Sigmoid colon (tissue), 7 donors: ENCODE results near the gene MIAT. TPM values are rescaled to one million over a fixed set of nuclear protein-coding genes. Genes with fewer than 3 reads are reported as not detected.

Source experiments
- DNase-seq: peaks from one replicate; pipeline ENCODE4 v3.0.0-alpha.2; 2019
- H3K27ac ChIP-seq, 4 donors: fragments of 200-600 bp; sonication (generic); one replicate each; pipeline ENCODE4 v1.5.1; 2016 to 2019; ENCODE audit warnings: mild to moderate bottlenecking in 1 of 4
- H3K27me3 ChIP-seq, 3 donors: fragments of 200-600 bp; sonication (generic); one replicate each; pipeline ENCODE4 v1.5.1; 2019; ENCODE audit warnings: mild to moderate bottlenecking in 1 of 3
- H3K36me3 ChIP-seq, 4 donors: fragments of 200-600 bp; sonication (generic); one replicate each; pipeline ENCODE4 v1.5.1; 2016 to 2019
- H3K4me1 ChIP-seq, 4 donors: fragments of 200-600 bp; sonication (generic); one replicate each; pipeline ENCODE4 v1.5.1; 2017 to 2019
- H3K4me3 ChIP-seq, 4 donors: fragments of 200-600 bp; sonication (generic); one replicate each; pipeline ENCODE4 v1.5.1; 2017 to 2019; ENCODE audit warnings: mild to moderate bottlenecking in 2 of 4, moderate library complexity in 1 of 4
- H3K9me3 ChIP-seq, 4 donors: fragments of 200-600 bp in 3 of 4; sonication (generic) in 3 of 4; one replicate each; pipeline versions ENCODE4 v1.5.1 to v1.6.1; 2013 to 2019
- EP300 ChIP-seq, 4 donors: sonication (generic); formaldehyde crosslinking; IDR thresholded peaks; one replicate each; pipeline ENCODE4 v1.6.1; 2017; ENCODE audit warnings: antibody characterized with exemption in 4 of 4
- POLR2A ChIP-seq, 2 donors: fragments of 450-650 bp; IDR thresholded peaks; one replicate each; pipeline ENCODE4 v1.6.1; 2016; ENCODE audit warnings: antibody characterized with exemption in 2 of 2, mild to moderate bottlenecking in 2 of 2, moderate library complexity in 2 of 2
- POLR2AphosphoS5 ChIP-seq, 4 donors: sonication (generic); formaldehyde crosslinking; IDR thresholded peaks; one replicate each; pipeline ENCODE4 v1.6.1; 2017; ENCODE audit warnings: antibody characterized with exemption in 4 of 4
- WGBS, 2 donors: extraction: QIAGEN DNeasy Blood & Tissue Kit; methylation state at CpG; one replicate each; pipeline ENCODE4 v1.1.7; 2013; 5-methylcytosine and 5-hydroxymethylcytosine counted together
- intact Hi-C: fragments of 100-400 bp; cut with DNase I; formaldehyde crosslinking; loops from one replicate; pipeline ENCODE4 v1.15.1; 2023
- polyA plus RNA-seq, 3 donors: library from polyadenylated mRNA; stranded (reverse); fragments of 200-250 nt; gene quantifications; one replicate each; pipeline ENCODE4 v1.2.3, GENCODE V29; 2013
- small RNA-seq, 3 donors: library from RNA; depleted of rRNA; stranded (forward); fragments of <200 nt; gene quantifications; one replicate each; pipeline ENCODE3, GENCODE V24; 2016
- total RNA-seq, 4 donors: library from RNA; depleted of rRNA; stranded (reverse); fragments of >200 nt; gene quantifications; one replicate each; pipeline ENCODE4 v1.1.0, GENCODE V29; 2016
- TF ChIP-seq, protein P1 (sequence below), 4 experiments: fragments of 450-650 bp in 3 of 4; fragments of 200-600 bp in 1 of 4; IDR thresholded peaks; one replicate each; pipeline ENCODE4 v1.5.1; 2016 to 2019; ENCODE audit warnings: antibody characterized with exemption in 4 of 4, mild to moderate bottlenecking in 3 of 4, moderate library complexity in 2 of 4
- donor health status: healthy with polysubstance abuse.
- donor health status: Bipolar disorder and iron deficiency.
- donor health status: healthy.

The MIAT gene
- total and polyA plus RNA-seq, 7 donors: under 0.01 to 3.4 (median 1.3) TPM; not detected in 1

DNA sequence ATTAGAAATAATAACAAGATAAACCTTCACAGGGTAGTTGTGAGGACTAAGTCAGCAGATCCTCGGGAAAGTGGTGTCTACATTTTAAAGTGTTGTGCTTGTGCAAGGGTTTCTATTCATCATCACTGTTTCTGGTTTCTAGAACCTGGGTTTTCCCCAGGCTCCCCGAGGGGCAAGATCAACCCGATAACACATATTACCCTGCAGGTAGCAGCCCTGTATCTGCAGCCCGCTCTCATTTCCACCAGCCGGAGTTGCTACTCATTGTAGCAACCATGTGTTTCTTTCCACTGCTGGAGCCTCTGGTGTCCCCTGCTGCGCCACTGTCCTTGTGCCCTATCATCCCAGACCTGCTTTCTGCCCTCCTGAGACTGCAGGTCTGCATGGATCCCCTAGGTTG is 67.0 kb downstream of the MIAT start:
- Histone ChIP-seq H3K27ac (no peak overlapping the region), H3K4me1 (no peaks in the 10 kb centered on the region), H3K36me3 (peaks cover 0 to 45% (median 0%) of the 10 kb centered on the region in 4 donors), H3K9me3 (no peaks in the 10 kb centered on the region), H3K27me3 (no peaks in the 10 kb centered on the region), H3K4me3 (no peak overlapping the region)
- TF ChIP-seq POLR2A (IDR thresholded peaks at IDR 0.05) (no peak), EP300 (IDR thresholded peaks at IDR 0.05) (no peak), POLR2AphosphoS5 (IDR thresholded peaks at IDR 0.05) (no peak)
- TF ChIP-seq, protein P1, sequence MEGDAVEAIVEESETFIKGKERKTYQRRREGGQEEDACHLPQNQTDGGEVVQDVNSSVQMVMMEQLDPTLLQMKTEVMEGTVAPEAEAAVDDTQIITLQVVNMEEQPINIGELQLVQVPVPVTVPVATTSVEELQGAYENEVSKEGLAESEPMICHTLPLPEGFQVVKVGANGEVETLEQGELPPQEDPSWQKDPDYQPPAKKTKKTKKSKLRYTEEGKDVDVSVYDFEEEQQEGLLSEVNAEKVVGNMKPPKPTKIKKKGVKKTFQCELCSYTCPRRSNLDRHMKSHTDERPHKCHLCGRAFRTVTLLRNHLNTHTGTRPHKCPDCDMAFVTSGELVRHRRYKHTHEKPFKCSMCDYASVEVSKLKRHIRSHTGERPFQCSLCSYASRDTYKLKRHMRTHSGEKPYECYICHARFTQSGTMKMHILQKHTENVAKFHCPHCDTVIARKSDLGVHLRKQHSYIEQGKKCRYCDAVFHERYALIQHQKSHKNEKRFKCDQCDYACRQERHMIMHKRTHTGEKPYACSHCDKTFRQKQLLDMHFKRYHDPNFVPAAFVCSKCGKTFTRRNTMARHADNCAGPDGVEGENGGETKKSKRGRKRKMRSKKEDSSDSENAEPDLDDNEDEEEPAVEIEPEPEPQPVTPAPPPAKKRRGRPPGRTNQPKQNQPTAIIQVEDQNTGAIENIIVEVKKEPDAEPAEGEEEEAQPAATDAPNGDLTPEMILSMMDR (IDR thresholded peaks at IDR 0.05): no peak
- no peak for DNase-seq
- intact Hi-C loops: no loop called here
- 91 to 95% methylated on average over 6 of the region's 6 CpGs for WGBS, 2 donors

DNA sequence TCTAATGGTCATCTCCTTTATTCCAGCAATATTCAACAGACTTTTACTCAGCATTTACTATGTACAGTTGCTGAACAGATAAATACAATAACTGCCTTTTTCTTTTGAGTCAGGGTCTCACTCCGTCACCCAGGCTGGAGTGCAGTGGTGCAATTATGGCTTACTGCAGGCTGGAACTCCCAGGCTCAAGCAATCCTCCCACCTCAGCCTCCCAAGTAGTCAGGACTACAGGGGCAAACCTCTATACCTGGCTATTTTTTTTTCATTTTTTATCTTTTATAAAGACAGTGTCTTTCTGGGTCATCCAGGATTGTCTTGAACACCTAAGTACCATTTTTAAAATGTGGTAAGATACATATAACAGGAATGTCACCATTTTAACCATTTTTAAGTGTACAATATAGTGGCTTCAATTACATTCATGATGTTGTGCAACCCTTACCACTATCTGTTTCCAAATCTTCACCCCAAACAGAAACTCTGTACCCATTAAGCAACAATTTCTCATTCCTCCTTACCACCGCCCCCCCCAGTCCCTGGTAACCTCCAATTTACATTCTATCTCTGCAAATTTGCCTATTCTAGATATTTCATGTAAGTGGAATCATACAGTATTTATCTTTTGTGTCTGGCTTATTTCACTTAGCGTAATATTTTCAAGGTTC is 67.8 kb downstream of the MIAT start:
- intact Hi-C loops: no loop called here
- H3K36me3 ChIP-seq: peaks cover 0 to 45% (median 0%) of the 10 kb centered on the region in 4 donors
- no peaks in the 10 kb centered on the region for H3K27me3 ChIP-seq
- H3K4me3 ChIP-seq: no peak overlapping the region
- no peak overlapping the region for H3K27ac ChIP-seq
- DNase-seq: no peak
- H3K4me1 ChIP-seq: no peaks in the 10 kb centered on the region
- WGBS, 2 donors: 94% methylated on average over 3 of the region's 3 CpGs
- TF ChIP-seq EP300 (IDR thresholded peaks at IDR 0.05) (no peak), POLR2AphosphoS5 (IDR thresholded peaks at IDR 0.05) (no peak), POLR2A (IDR thresholded peaks at IDR 0.05) (no peak)
- TF ChIP-seq, protein P1 (IDR thresholded peaks at IDR 0.05): no peak
- H3K9me3 ChIP-seq: no peaks in the 10 kb centered on the region

Small RNA genes lying within 50 kb of the gene (small RNA-seq; reads per million reads assigned to genes)
- 0 reads per million in 3 donors for gene RF01874

Other genes starting within 250 kb of the MIAT start
- gene ASPHD2, start 228.3 kb upstream of the MIAT start, total RNA-seq: 1 to 10 TPM in 3 of 4 donors, under 1 TPM in 1; 0.83 to 1.6 (median 1.3) TPM
- gene ASPHD2, start 228.3 kb upstream of the MIAT start, polyA plus RNA-seq: 1 to 10 TPM; 1.2 to 3.4 (median 1.8) TPM
- 10 to 100 TPM; 16.0 to 48.7 (median 20.5) TPM for gene HPS4, start 173.8 kb upstream of the MIAT start, total RNA-seq
- 10 to 100 TPM in 1 of 3 donors, 1 to 10 TPM in 2; 4.8 to 19.0 (median 9.0) TPM for gene HPS4, start 173.8 kb upstream of the MIAT start, polyA plus RNA-seq
- 10 to 100 TPM in 3 of 4 donors, 1 to 10 TPM in 1; 10.0 to 17.4 (median 11.3) TPM for gene SRRD, start 173.7 kb upstream of the MIAT start, total RNA-seq
- gene SRRD, start 173.7 kb upstream of the MIAT start, polyA plus RNA-seq: 10 to 100 TPM in 1 of 3 donors, 1 to 10 TPM in 2; 4.4 to 10.0 (median 4.8) TPM
- 10 to 100 TPM; 14.0 to 19.1 (median 15.8) TPM for gene TFIP11, start 145.1 kb upstream of the MIAT start, total RNA-seq
- gene TFIP11, start 145.1 kb upstream of the MIAT start, polyA plus RNA-seq: 10 to 100 TPM in 2 of 3 donors, 1 to 10 TPM in 1; 8.4 to 18.2 (median 10.2) TPM
- 10 to 100 TPM; 15.9 to 24.3 (median 17.2) TPM for gene TPST2, start 67.5 kb upstream of the MIAT start, total RNA-seq
- 10 to 100 TPM in 1 of 3 donors, 1 to 10 TPM in 2; 5.1 to 13.8 (median 5.4) TPM for gene TPST2, start 67.5 kb upstream of the MIAT start, polyA plus RNA-seq
- 1 to 10 TPM in 1 of 4 donors, under 1 TPM in 1, not detected in 2; 0.82 to 1.8 TPM for gene CRYBB1, start 39.6 kb upstream of the MIAT start, total RNA-seq
- 1 to 10 TPM in 1 of 3 donors, under 1 TPM in 1, not detected in 1; 0.47 to 3.0 TPM for gene CRYBB1, start 39.6 kb upstream of the MIAT start, polyA plus RNA-seq
- not detected for gene CRYBA4, start 35.6 kb upstream of the MIAT start, total RNA-seq
- gene CRYBA4, start 35.6 kb upstream of the MIAT start, polyA plus RNA-seq: not detected